G401 (cell line): ENCODE data around the gene SWT1. TPM values are rescaled to one million over a fixed set of nuclear protein-coding genes. Genes with fewer than 3 reads are reported as not detected.
"Not testable (repeated sequence)": the region's sequence is repeated elsewhere in the genome, so short reads cannot be mapped to it uniquely, and the experiment has no call there.

Source experiments
- DNase-seq: peaks from one replicate; pipeline ENCODE4 v3.0.0-alpha.2; 2015; ENCODE audit warnings: low spot score
- in situ Hi-C: cut with HindIII; loops from 2 replicates; pipeline ENCODE4 v1.10.0; 2016; ENCODE audit warnings: low sequenced_read_pairs, mixed read lengths
- total RNA-seq: library from RNA; depleted of rRNA; stranded (reverse); fragments of >200 nt; shearing (Covaris generic); gene quantifications from 2 replicates; pipeline ENCODE4 v1.2.3, GENCODE V29; 2014

The SWT1 gene
- total RNA-seq, 1 experiment from 2014 or later: 7.8 TPM

- in situ Hi-C loops: no loop called here
- no peak for DNase-seq
Observed at GRCh38 chr1:185312361-185313138, 155.6 kb downstream of the SWT1 start.

- in situ Hi-C loops: no loop called here
Observed at GRCh38 chr1:185314411-185314810, 157.4 kb downstream of the SWT1 start.

DNA sequence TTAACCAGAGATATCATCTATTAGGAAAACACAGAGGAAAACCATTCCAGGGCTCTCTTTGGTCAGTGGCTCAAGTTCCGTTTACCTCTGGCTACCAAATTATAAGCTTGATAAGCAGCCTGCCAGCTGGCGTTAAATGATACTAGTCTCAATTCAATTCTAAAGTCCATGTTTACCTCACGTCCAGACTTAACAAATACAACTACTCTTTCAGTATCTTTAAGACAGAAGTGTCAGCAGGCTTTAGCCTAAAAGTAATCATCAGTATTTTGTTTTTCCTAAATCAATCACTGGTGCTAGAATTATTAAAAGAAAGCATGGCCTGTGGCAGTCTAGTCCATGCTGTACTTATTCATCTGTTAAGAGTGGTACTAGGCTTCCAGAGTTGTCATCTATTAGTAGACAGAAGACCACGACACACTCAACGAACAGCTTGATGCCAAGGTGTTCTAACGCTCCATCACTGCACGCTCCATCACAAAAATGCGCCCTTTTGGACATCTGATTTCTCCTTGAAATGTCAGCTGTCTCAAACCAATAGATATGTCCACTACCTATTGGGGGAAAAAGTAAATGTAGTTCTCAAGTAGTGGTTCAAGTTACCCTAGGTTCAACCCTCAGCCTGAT is 158.6 kb downstream of the SWT1 start:
- in situ Hi-C loops: no loop called here
- DNase-seq: no peak

More at GRCh38 chr1:185314411-185314810, 157.4 kb downstream of the SWT1 start:
- DNase-seq: no peak

- DNase-seq: peak; percentile 90
- in situ Hi-C loops: no loop called here
Observed at GRCh38 chr1:185316163-185317033, 159.4 kb downstream of the SWT1 start.

DNA sequence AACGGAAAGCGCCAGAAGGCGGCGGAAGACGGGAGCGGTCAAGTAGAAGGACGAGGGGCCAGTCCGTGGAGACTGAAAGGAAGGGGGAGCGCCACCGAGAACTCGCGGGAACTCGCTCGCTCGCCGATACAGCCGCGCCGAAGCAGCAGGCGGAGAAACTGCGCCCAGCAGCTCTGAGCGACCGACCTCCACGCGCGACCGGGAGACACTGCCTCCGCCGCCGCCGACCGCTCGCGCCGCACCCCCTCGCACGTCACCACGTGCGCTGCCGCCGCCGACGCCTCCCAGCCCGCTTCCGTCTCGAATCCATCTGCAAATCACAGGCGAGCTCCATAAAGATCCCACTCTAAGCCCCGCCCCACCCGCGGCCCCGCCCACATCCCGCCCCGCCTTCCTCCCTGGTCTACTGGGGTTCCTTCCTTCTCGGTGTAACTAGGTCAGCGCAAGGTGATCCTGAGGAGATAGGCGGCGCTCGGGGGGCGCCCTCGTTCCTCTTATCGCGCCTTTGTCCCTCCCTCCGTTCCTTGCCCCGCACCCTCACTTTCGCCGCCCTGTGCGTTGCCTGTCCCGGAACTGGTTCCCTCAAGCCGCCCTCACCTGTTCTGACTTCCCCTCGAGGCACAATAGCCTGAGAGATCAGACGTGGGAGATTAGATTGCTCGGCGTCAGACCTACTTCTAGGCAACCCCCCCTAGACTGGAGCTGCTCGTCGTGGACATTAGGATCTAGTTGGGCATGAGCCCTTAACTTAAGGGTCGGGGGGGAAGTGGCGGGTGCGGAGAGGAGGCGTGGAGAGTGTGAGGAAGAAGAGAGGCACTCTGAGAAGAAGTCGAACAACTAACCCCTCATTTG is 160.3 kb downstream of the SWT1 start, which contains the start of gene IVNS1ABP:
Gene IVNS1ABP, minus strand, starts transcription at position 210 of the 852 bp plus-strand sequence. CDS start 7,750 bp downstream, outside the sequence.
- in situ Hi-C loops: no loop called here
- DNase-seq: peak; percentile 97

- in situ Hi-C loops: no loop called here
- DNase-seq: peak; percentile 46
Observed at GRCh38 chr1:185317886-185318310, 160.9 kb downstream of the SWT1 start.

DNA sequence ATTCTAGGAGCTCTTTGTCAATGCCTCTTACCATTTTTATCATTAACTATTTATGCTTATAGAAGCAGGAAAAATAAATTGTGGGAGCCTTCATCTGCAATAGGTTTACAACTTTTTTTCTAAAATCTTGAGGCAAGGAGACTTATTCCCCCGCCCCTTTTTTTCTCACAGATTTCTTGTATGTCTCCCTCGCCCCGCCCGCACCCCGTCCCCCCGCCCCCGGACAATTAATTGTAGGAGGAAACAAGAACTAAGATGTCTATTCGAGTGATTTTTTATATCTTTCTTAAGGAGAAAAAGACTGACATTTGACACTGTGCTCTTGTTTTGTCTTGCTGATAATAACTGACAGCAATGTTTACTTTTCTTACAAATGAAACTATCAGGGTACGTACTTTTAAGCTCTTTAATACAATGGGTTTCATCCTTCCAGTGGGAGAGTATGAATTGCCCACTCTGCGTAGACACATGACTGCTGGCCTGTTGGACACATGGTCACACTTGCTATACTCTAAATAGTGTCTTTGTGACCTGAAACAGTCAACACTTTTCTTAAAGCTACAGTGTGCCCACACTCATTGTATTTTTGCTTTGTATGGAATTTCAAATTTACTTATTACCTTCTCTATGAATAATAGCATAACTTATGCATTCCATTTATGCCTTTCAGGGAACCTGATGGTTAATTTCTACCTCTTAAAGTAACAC is 161.6 kb downstream of the SWT1 start:
- in situ Hi-C loops: no loop called here
- DNase-seq: no peak

GRCh38 chr1:185319139-185319475 is 162.1 kb downstream of the SWT1 start:
- in situ Hi-C loops: no loop called here
- no peak for DNase-seq

DNA sequence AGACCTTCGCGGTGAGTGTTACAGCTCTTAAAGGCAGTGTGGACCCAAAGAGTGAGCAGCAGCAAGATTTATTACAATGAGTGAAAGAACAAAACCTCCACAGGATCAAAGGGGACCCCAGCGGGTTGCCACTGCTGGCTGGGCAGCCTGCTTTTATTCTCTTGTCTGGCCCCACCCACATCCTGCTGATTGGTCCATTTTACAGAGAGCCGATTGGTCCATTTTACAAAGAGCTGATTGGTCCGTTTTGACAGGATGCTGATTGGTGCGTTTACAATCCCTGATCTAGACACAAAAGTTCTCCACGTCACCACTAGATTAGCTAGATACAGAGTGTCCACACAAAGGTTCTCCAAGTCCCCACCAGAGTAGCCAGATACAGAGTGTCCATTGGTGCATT is 164.1 kb downstream of the SWT1 start:
- DNase-seq, in situ Hi-C loops: not testable (repeated sequence)

- in situ Hi-C loops, DNase-seq: not testable (repeated sequence)
Observed at GRCh38 chr1:185321653-185322221, 164.8 kb downstream of the SWT1 start.

DNA sequence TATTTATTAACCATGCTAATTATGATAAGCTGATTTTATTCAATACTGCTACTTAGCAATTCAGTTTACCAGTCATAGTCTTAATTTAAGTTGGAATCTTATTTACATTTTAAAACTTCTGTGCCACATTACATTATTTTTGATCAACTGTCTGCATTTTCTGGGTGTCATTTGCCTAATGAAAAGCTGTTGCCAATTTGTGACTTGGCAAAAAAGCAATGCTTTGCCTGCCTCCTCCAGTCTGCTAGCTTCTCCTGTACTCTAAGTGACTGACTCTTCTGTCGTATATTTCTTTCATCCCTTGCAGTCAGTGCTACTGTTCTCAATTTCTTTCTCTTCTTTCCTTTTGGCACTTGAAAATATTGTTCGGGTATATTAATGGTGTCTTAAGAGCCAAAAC is 165.7 kb downstream of the SWT1 start:
- in situ Hi-C loops: no loop called here
- DNase-seq: no peak

DNA sequence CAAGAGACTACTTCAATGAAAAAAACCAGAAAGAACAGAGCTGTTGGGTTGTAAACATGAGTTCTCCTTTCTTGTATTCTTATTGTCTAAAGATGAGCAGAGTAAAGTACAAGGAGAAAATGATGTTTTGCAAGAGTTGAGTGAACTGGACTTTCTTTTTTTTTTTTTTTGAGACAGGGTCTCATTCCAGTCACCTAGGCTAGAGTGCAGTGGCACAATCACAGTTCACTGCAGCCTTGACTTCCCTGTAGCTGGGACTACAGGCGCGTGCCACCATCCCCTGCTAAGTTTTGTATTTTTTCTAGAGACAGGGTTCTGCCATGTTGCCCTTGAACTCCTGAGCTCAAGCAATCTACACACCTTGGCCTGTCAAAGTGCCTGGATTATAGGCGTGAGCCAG is 167.2 kb downstream of the SWT1 start:
- DNase-seq: no peak
- in situ Hi-C loops: no loop called here

DNA sequence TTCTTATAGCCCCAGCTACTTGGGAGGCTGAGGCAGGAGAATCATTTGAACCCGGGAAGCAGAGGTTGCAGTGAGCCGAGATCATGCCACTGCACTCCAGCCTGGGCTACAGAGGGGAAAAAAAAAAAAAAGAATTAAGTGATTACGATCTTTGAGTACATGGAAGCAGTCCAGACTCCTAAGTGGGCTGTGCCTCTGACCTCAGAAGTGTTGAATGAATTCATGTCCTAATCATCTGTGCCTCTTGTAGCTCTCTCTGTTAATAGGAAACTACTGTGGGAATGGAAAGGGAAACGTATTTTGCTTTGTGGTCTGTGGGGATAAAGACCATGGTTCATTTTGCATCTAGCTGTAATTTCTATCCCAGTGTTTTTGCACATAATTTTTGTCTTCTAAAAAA is 168.4 kb downstream of the SWT1 start:
- in situ Hi-C loops: no loop called here
- no peak for DNase-seq

GRCh38 chr1:185328255-185328654 is 171.3 kb downstream of the SWT1 start:
- no peak for DNase-seq
- in situ Hi-C loops: no loop called here

- in situ Hi-C loops: no loop called here
- DNase-seq: no peak
Observed at GRCh38 chr1:185334182-185334581, 177.2 kb downstream of the SWT1 start.

- DNase-seq: no peak
- in situ Hi-C loops: no loop called here
Observed at GRCh38 chr1:185337246-185337645, 180.3 kb downstream of the SWT1 start.

DNA sequence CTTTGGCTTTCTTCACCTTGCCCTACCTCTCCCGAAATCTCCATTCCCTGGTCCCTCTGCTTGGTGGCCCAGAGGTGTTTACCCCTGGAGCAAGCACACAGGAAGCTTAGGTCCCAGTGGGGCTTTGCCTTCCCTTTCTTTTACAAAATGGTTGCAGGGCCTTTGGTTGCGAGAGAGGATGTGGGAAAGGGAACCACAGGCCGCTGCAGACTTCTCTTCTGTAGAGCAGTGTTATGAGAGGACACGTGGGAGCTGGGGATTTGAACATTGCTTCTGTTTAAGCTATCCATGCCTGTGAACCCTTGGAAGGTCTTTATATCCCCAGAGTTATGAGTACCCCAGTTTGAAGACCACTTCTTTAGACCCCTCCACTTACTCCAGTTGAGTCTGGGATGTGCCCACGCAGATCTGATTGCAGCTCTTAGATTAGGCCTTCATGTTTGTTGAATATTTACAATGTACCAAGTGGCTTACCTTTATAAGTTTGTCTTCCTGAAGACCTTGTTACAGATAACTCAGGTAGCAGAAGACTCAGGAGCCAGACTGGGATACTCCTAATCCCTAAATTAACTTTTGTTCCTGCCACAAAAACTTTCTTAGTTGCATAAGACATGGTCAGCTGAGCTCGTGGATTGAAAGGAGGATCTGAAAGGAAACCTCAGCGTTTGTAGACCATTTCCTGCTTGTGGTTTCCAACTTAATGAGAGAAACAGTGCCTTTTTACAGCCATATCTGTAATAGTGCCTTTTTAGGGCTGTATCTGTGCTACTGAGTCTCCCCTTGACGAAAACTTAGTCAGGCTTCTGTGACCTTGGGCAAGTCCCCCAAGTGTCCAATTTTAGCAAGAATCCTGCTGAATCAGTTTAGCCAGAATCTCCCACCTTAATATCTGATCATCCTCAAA is 182.0 kb downstream of the SWT1 start:
- in situ Hi-C loops: no loop called here
- DNase-seq: no peak
